Fibroblast of upper back skin (primary cell): Measurements from ENCODE around the gene YKT6.
A peak's percentile ranks its signal among the peaks of the same experiment; 100 is the strongest.

Experiments
- DNase-seq: peaks from one replicate; pipeline ENCODE4 v3.0.0-alpha.2; 2013

The YKT6 gene

DNA sequence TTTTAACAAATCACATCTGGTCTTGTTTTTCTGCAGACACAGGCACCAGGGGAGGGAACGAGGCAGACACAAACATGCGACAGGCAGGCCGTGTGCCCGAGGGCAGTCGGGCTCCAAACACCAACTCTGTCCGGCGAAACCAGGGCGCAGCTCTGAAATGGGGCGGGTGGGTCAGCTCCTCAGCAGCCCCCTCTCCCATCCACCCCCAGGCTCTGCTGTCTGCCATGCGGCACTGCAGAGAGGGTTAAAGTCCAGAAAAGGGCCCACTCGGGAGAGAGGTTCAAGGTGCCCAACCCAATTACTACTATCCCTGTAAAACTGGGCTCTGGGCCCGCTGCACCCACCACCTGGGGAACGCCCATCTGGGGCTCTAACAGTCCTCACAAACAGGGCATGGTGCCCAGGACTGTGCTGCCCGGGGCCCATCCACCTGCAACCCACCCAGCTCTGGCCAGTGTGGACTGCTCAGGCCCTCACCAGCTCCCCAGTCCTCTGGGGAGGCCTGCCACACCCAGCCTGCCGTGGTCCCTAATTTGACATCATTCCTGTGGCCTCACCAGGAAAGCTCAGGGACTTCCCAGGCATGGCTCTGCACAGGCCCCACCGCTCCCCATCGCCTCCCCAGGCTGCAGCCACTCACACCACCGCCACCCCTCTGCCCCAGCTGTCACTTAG is 18.7 kb downstream of the YKT6 start:
- no peak for DNase-seq

DNA sequence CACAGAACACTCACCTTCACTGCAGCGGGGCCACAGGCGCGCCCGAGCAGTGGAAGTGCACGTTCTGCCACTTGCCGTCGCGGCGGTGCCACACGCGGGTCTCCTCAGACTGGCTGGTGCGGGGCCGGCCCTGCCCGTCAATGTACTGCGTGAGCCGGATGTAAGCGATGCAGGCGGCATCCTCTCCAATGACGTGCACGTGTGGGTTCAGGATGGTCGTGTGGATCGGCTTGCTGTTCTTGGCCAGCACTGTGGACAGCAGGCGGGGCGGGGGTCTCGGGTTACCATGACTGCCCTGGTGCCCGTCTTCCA is 19.2 kb downstream of the YKT6 start:
- DNase-seq = no peak

DNA sequence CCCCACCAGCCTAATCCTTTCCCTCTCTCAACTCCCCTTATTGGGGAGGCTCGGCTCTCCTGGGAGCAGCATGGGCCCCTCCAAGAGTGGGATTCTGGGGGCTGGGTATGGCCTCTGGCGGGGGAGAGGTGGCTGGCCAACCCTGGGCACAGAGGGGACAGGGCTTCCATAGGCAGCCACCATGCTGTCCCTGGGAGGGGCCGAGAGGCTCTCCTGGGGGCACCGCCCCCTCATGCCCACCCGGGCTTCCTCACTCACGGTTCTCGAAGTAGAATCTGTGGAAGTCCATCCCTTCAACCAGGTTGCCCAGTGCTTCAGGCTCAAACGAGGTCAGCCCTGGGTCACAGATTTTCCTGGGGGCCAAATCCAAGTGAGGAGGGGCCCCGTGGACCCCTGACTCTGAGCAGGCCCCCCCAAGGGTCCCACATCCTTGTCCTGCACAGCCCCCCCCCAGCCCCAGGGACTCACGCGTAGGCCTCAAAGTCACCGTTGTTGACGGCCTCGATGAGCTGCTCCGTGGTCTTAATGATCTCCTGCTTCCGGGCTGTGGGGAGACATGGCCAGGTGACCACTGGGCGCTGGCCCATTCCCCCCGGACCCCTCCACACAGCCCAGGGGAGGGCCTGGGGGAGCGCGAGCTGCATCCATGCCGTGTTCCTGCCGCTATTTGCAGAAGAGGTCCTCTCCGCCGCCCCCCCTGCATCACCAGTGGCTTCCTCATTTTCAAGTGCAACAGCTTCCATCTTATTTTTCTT is 19.8 kb downstream of the YKT6 start:
- no peak for DNase-seq

DNA sequence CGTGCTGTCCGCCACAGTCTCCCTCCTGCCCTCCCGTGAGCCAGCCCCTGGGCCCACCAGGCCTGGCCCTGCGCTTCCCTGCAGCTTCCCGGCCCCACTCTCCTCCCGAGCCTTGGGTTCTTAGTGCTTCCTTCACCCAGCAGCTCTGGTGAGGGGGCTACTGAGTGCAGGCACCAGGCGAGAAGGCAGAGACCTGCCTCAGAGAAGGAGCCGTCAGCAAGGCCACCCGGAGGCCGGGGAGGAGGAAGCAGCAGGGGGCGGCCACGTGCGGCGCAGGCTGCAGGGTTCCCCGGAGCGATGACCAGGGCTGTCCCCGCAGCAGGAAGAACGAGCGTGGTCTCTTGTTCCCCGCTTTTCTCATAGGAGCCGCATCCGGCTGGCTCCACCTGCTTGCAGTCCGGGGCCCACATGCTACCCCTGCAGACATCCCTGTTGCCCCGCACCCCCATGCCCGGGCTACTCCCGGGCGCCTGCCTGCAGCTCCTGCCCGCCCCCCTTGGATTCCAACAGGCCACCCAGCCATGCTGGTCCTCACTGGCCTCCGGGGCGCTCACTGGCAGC is 20.5 kb downstream of the YKT6 start:
- DNase-seq = peak; percentile 9

DNA sequence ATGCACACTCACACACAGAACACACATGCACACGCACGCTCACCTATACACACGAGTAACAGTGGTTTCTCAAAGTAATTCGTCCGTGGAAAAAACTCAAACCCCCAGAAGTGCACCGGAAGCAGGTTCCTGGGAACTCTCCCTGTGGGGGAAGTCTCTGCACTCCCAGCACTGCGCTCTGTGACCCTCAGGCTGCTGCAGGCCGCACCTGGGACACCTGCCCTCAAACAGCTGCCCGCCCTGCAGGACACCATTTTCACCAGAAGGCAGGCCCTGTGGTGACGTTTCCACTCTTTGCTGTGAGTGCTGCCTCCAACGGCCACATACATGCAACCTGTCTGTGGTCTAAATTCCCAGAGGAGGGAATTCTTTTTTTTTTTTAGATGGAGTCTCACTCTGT is 21.3 kb downstream of the YKT6 start:
- DNase-seq = no peak

DNA sequence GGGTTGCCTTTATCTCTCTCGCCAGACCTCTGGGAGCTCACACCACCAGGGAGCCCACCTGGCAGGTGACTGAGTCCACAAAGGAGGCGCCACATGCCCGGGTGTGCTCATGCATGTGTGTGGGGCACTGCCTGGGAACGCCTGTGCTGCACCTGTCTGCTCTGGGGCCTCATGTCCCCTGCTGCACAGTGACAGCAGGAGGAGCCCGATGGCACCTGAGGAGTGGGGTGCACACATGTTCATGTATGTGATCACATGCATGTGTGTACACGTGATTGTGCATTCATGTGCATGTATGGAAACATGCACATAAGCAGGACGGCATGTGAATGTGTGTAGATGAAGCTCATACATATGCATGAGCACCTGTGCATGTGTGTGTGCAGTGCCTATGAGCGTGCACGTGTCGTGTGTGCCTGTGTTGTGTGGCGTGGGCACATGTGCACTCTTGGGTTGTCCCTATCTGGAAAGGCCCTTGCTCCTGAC is 22.0 kb downstream of the YKT6 start:
- no peak for DNase-seq

DNA sequence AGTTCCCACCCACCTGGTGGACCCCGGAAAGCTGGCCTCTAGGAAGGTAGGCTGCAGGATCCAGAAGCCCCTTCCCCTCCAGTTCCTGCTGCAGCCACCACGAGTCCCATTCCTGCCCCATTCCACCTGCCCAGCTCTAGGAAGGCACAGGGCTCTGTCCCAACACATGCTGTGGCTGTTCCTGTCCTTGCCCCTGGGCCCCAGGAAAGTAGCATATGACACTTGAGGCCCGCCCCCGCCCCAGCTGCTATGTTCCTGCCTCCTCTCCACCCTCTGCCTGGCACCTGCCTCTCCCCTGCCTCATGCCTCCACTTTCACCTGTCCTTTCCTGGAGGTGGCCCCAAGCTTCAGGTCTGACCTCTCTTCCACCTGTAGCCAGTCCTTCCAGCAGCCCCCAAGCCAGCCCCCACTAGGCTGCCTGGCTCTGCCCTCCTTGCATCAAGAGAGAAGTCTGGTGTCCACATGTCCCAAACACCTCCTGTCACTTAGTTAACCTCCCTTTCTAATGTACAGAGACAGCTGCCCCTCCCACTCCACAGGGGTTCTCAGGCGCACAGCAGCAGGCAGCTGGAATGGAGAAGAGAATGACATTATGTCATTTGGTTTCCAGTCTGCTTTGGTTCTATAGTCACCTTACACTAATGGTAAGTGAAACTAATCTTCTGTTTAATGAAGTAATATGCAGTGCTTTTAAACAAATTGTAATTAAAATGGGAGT is 22.7 kb downstream of the YKT6 start:
- DNase-seq = no peak

DNA sequence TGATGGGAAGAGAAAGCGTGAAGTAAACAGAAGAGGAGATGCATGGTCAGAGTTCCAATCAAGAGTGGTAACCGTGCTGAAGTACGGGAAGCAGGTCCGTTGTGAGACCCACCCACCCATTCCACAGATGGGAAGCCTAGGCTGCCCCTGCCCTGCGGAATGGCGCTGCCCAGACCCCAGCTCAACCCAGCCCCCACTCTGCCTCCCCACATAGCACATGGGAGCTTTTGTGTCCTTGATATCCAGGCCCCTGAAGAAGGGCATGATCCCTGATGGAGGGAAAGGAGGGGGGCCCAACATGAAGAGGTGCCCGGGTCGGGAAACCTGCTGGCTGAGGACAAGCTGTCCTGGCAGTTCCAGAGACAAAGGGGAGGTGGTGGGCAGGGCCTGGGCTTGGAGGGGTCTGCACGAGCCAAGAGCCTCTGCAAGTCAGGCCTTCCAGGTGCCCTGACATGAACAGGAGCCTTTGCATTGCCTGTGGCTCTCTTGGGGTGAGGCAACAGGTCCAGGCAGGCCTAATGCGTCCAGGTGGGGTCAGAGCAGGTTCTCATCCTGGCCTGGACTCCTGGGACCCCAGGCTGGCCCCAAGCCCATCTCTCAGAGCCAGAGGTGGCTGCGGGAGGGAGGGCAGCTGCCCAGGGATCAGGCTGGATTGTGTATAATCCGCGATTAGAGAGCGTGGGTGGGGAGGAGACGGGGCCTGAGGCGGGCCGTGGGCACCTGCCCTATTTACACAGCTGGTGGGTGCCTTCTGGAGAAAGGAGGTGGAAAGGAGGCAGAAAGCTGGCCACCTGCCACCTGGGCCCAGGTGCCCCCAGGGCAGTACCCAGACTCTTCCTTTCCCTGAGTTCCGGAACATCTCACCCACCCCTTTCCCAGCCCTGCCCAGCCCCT is 23.5 kb downstream of the YKT6 start:
- DNase-seq = no peak

DNA sequence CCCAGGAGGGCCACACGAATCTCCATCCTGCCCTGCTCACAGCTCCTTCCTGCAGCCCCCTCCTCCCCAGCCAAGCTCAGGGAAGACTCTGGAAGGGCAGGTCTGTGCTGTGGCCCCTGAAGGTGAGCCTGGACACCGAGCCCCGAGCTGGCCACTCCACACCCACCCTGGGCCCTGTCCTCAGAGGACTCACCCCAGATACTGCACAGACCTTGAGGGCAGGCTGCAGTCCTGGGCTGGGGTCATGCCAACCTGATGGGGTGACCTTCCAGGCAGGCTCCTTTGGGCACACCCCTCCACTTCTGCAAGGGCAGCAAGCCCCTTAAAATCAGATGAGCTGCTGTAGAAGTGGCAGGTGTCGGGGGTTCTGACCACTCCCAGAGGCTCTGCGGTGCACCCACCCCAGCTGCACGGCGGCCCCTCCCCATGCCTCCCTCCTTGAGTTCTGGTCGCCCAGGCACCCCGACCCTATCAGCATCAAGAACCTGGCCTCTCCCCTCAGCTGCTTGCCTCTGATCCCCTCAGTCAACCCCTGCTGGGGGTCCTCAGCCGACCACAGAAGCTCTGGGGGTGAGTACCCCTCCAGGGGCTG is 24.3 kb downstream of the YKT6 start:
- DNase-seq = no peak

DNA sequence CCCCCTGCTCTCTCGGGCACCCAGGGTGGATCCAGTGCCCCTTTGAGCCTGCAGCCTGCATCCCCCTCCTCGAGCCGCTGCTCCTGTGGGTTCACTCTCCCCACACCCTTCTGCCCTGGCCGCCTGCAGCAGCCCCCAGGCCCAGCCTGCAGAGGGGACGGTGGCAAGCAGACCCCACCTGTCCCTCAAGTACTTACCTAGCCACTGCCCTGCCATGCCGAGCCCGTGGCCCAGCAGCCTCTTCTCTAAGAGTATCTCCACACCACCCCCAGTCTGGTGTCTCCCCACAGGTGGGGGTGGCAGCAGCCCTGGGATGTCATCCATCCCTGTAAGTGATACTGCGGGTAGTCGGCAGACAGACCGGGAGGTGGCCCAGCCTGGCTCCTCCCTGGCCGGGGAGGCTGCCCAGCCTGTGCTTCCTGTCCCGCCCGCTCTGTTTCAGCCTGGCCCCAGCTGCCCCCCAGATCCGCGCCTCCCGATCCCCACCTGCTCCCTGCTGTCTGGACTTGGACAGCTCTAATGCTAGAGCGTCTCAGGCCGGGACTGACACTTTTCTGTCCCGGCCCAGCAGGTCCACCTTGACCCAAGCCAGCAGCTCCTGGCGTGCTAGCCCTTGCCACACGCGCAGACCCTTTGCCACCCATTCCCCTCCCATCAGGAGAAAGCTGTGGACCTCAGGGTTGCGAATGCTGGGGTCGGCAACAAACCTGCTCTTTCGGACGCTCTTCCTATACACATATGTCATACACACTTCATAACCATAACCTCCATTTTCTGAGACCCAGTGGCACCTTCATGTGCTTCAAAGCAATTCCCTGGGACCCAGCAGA is 25.0 kb downstream of the YKT6 start:
- no peak for DNase-seq

DNA sequence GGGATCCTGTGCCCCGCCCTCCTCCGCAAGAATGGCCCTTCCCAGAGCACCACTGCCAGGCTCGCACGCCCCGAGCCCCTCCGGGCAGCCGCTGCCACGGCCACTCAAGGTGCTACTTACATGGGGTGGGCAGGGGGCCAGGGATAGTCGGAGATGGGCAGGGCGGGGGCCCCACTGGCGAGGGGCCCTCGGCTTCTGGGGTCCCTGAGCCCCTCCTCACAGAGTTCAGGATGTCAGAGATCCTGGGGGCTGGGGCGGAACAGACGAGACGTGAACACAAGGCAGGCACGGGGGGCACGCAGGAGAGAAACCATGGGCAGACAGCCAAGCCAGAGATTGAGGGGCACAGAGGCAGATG is 25.6 kb downstream of the YKT6 start:
- no peak for DNase-seq

DNA sequence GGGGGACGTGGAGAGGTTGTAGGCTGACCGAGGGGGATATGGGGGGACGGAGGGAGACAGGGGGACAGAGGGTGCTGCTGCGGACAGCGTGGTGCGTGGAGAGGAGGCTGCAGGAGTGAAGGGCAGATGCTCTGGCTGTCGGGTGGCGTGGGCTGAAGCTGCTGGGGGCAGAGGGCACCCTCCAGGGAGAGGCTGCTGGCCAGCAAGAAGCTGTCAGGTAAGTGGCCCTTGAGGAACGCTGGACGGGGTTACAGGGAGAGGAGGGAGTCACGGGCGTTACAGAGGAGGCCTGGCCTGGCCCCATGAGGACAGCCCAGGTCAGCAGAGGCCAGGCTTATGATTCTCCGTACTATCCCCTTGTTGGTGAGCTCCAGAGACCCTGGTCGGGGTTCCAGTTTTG is 27.1 kb downstream of the YKT6 start:
- no peak for DNase-seq

DNA sequence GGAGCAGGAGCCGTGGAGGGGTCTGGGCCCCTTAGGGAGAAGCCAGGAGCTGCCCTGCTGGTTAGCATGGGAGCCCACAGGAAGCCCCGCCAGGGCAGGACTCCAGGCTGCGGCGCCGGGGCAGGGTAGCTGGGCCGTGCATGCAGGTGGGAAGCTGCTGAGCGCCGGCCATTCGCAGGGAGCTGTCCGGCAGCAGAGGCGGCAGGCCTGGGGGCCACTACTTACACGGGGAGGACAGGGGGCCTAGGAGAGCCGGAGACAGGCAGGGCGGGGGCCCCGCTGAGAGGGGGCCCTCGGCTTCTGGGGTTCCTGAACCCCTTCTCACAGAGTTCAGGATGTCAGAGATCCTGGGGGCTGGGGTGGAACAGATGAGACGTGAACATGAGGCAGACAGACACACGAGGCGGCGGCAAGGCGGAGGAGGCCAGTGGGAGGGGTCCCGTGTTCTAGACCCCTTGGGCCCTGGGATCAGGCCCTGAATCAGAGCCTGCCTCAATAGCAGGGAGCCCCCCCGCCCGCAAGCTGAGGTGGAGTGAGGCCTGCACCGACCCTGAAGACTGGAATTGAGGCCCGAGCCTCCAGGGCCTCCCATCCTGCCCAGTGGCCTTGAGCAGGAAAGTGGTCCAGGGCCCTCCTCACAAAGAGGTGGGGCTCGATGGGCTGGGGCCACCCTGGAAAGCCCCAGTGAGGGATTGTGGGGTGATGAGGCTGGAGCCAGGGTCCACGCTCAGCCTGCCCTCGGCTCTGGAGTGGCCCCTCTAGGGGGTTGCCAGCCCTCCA is 28.0 kb downstream of the YKT6 start:
- DNase-seq = no peak

DNA sequence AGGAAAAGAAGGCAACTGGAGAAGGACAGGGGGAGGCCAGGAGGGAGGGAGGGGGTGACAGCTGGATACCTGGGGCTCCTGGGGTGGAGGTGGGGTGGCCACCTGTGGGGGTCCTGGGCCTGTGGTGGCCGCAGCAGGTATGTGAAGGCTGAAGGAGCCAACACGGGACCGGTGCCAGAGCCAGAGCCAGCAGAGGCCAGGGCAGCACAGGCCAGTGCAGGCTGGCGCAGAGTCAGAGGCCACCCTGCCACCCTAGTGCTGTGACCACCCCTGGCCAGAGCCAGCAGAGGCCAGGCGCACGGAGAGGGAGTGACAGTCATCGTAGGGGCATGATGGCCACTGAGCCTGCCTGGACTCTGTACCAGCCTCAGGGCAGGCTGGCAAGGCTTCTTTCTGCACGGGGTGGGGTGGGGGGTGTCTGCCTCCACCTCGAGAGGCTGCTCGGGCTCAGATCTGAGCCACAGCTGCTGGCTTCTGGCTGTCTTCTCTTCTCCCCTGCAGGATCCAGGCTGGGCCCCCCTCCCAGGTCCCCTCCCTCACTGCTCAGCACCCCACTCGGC is 28.8 kb downstream of the YKT6 start:
- no peak for DNase-seq

DNA sequence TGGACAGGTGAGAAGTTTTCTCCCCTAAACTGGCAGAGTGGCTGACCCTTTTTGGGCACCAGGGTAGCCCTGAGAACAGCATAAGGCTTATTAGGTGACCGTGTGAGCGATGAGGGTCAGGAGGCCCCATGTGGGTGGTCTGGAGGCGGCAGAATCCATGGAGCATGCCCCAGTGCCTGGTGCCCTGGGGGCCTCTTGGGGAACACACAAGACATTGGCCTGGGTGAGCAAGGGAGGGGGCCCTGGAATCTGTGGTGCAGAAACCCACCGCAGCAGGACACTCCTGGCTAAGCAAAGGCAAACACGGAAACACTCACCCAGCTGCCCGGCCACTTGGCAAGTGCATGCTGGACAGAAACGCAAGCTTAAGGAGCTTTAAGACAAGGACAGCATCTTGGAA is 29.5 kb downstream of the YKT6 start:
- no peak for DNase-seq

DNA sequence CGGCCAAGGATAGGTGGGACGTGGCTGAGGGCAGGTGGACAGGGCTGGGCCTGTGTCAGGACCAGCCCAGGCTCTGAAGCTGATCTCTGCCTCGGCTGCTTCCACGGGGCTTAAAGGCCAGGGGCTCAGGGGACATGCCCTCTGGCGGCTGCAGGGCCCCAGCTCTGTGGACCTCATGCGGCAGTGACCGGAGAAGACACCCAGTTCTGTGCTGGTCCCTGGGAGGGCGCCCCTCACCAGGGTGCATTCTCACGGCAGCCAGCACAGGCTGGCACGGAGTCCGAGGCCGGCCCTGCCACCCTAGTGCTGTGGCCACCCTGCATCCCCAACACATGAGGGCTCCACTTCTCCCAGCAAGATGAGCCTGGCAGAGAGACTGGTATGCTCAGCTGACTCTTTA is 30.3 kb downstream of the YKT6 start:
- DNase-seq = no peak

DNA sequence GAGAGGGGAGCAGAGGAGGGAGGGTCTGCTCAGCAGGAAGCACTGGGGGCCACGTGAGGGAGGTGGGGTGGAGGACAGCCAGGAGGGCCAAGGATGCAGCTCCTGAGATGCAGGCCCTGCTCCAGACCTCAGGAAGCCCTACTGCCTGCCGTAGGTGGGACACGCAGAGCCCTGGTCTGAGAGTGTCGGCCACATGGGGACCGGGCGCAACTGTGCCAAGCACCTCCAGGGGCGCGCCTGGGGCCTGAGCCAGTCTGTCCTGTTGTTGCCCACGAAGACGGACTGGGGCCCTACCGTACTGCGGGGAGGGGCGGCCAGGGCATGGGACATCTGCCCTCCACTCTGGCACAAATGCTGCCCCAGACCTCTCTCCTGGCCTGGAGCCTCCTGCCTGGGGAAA is 31.6 kb downstream of the YKT6 start:
- no peak for DNase-seq

DNA sequence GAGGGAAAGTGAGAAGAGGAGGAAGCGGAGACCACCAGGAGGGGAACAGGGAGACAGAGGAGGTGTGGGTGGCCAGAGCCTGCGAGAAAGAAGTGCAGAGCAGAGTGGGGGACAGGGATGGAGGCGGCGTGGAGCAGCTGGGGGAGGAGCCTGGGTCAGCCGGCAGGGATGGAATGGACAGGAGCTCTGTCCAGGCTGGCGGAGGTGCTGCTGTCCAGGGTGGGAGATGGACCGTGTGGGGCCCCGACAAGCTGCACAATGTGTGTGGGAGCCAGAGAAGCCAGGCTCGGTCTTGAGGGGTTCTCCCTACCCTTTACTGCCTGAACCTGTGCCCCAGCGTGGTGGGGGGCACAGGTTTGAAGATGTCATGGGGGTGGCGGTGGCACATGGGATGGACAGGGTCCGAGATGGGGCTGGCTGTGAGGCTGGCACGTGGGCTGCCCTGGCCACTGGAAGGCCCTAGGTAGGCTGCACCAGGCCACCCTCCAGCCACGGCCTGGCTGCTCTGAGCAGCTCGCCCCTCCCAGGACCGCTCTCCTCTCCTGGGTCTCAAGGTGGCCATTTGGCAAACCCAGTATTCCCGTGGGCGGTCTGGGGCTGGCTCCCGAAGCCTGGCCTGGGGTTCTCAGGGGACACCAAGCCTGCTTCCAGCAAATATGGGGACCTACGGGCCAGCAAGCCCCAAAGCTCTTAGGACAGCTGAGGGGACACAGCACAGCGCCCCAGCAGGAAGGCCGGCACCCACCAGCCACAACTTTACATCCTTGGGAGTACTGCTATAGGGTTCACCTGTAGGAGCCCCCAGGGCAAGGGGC is 32.3 kb downstream of the YKT6 start:
- no peak for DNase-seq

DNA sequence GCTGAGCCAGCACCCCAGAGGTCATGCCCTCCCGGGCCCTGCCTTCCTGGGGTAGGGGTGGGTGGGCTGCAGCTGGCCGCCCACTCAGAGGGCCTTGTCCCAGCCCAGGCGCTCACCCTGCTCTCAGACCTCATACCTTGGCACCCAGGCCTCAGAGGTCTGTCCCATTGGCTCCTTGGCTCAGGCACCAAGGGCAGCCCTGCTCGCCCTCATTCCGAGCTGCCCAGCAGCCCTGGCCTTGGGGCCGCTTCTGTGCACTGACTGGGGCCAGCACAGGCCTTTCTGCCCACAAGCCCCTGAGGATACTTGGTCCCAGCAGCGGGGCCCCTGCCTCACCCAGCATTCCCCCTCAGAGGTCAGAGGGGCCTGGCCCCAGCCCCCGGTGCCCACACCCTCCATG is 34.3 kb downstream of the YKT6 start:
- no peak for DNase-seq
